Liver (tissue), 9 donors: Measurements from ENCODE around the gene SCUBE1. TPM values are rescaled to one million over a fixed set of nuclear protein-coding genes. Genes with fewer than 3 reads are reported as not detected.

Source experiments
- DNase-seq: peaks from one replicate; pipeline ENCODE4 v3.0.0-alpha.2; 2017; ENCODE audit warnings: low spot score
- H3K27ac ChIP-seq, 2 donors: one replicate each; pipeline ENCODE4 v1.7.0; 2013; ENCODE audit warnings: inconsistent platforms in 2 of 2, low read length in 2 of 2, control low read depth in 1 of 2, low read depth in 1 of 2, mild to moderate bottlenecking in 1 of 2
- H3K27me3 ChIP-seq, 4 donors: one replicate each; pipeline versions ENCODE4 v1.6.1 to v1.7.0; 2013; ENCODE audit warnings: low read length in 3 of 4, inconsistent platforms in 1 of 4, mild to moderate bottlenecking in 1 of 4, moderate library complexity in 1 of 4; ENCODE audit not compliant: control insufficient read depth in 4 of 4, insufficient read depth in 4 of 4
- H3K36me3 ChIP-seq, 4 donors: one replicate each; pipeline versions ENCODE4 v1.6.1 to v1.7.0; 2013; ENCODE audit warnings: low read length in 3 of 4, mild to moderate bottlenecking in 3 of 4, low read depth in 1 of 4, moderate library complexity in 1 of 4; ENCODE audit not compliant: control insufficient read depth in 4 of 4, insufficient read depth in 3 of 4
- H3K4me1 ChIP-seq, 4 donors: one replicate each; pipeline versions ENCODE4 v1.6.1 to v1.7.0; 2013; ENCODE audit warnings: low read length in 3 of 4, mild to moderate bottlenecking in 3 of 4, moderate library complexity in 1 of 4; ENCODE audit not compliant: control insufficient read depth in 4 of 4, insufficient read depth in 4 of 4
- H3K4me3 ChIP-seq, 3 donors: one replicate each; pipeline versions ENCODE4 v1.6.1 to v1.7.0; 2013; ENCODE audit warnings: low read length in 3 of 3, control low read depth in 1 of 3, low read depth in 1 of 3, mild to moderate bottlenecking in 1 of 3
- H3K9ac ChIP-seq, 2 donors: one replicate each; pipeline ENCODE4 v1.7.0; 2013; ENCODE audit warnings: low read length in 2 of 2, mild to moderate bottlenecking in 2 of 2, moderate library complexity in 2 of 2, control low read depth in 1 of 2, low read depth in 1 of 2
- H3K9me3 ChIP-seq, 4 donors: one replicate each; pipeline versions ENCODE4 v1.6.1 to v1.7.0; 2013; ENCODE audit warnings: low read length in 3 of 4; ENCODE audit not compliant: control insufficient read depth in 4 of 4
- ATF3 ChIP-seq: IDR thresholded peaks from 2 replicates; pipeline ENCODE4 v1.6.1; 2016; ENCODE audit warnings: antibody characterized with exemption
- EGR1 ChIP-seq, 2 donors: IDR thresholded peaks; 2 replicates each; pipeline ENCODE4 v1.6.1; 2016 to 2018; ENCODE audit warnings: antibody characterized with exemption in 2 of 2, low read depth in 2 of 2
- FOXA1 ChIP-seq: IDR thresholded peaks from 2 replicates; pipeline ENCODE4 v1.6.1; 2016; ENCODE audit warnings: antibody characterized with exemption
- FOXA2 ChIP-seq: IDR thresholded peaks from 2 replicates; pipeline ENCODE4 v1.6.1; 2016; ENCODE audit warnings: antibody characterized with exemption
- GABPA ChIP-seq, 2 donors: IDR thresholded peaks in 1 of 2; conservative IDR thresholded peaks in 1 of 2; 2 replicates each; pipeline ENCODE4 v1.6.1; 2016; ENCODE audit warnings: antibody characterized with exemption in 2 of 2, mild to moderate bottlenecking in 1 of 2, moderate library complexity in 1 of 2
- HNF4A ChIP-seq, 2 donors: conservative IDR thresholded peaks; 2 replicates each; pipeline ENCODE4 v1.6.1; 2016; ENCODE audit warnings: antibody characterized with exemption in 2 of 2, mild to moderate bottlenecking in 2 of 2
- HNF4G ChIP-seq: IDR thresholded peaks from 2 replicates; pipeline ENCODE4 v1.6.1; 2016; ENCODE audit warnings: antibody characterized with exemption
- JUND ChIP-seq, 2 donors: IDR thresholded peaks; 2 replicates each; pipeline ENCODE4 v1.6.1; 2016; ENCODE audit warnings: antibody characterized with exemption in 2 of 2
- MAX ChIP-seq: IDR thresholded peaks from 2 replicates; pipeline ENCODE4 v1.6.1; 2016; ENCODE audit warnings: antibody characterized with exemption
- NR2F2 ChIP-seq: IDR thresholded peaks from 2 replicates; pipeline ENCODE4 v1.6.1; 2016; ENCODE audit warnings: antibody characterized with exemption
- RAD21 ChIP-seq, 2 donors: IDR thresholded peaks; 2 replicates each; pipeline ENCODE4 v1.6.1; 2016; ENCODE audit warnings: antibody characterized with exemption in 2 of 2, mild to moderate bottlenecking in 2 of 2
- REST ChIP-seq: IDR thresholded peaks from 2 replicates; pipeline ENCODE4 v1.6.1; 2016; ENCODE audit warnings: antibody characterized with exemption, mild to moderate bottlenecking
- RXRA ChIP-seq, 2 donors: IDR thresholded peaks; 2 replicates each; pipeline ENCODE4 v1.6.1; 2017 to 2018; ENCODE audit warnings: antibody characterized with exemption in 2 of 2, mild to moderate bottlenecking in 1 of 2
- SP1 ChIP-seq: IDR thresholded peaks from 2 replicates; pipeline ENCODE4 v1.6.1; 2018; ENCODE audit warnings: antibody characterized with exemption, mild to moderate bottlenecking
- TAF1 ChIP-seq: conservative IDR thresholded peaks from 2 replicates; pipeline ENCODE4 v1.6.1; 2016; ENCODE audit warnings: antibody characterized with exemption, mild to moderate bottlenecking
- ZBTB33 ChIP-seq: IDR thresholded peaks from 2 replicates; pipeline ENCODE4 v1.6.1; 2016; ENCODE audit warnings: antibody characterized with exemption
- WGBS: extraction: QIAGEN DNeasy Blood & Tissue Kit; methylation state at CpG from one replicate; pipeline ENCODE4 v1.1.7; 2013; 5-methylcytosine and 5-hydroxymethylcytosine counted together
- polyA plus RNA-seq, 2 donors: library from polyadenylated mRNA; stranded (reverse) in 1 of 2; unstranded in 1 of 2; fragments of 200-250 nt in 1 of 2; fragments of >200 nt in 1 of 2; fragmentation: Nextera tagmentation in 1 of 2; extraction: Ambion mirVana in 1 of 2; gene quantifications; one replicate each; pipeline versions ENCODE4 v1.2.1 to v1.2.3, GENCODE V29; 2013 to 2015
- total RNA-seq, 2 donors: library from RNA; depleted of rRNA; stranded (reverse); fragments of >200 nt; gene quantifications; one replicate each; pipeline ENCODE4 v1.2.3, GENCODE V29; 2014
- TF ChIP-seq, protein P1 (sequence below): fragments of 150-350 bp; IDR thresholded peaks from 2 replicates; pipeline ENCODE4 v1.5.1; 2017; ENCODE audit warnings: improper control_type of control experiment, low read depth, low read length; ENCODE audit not compliant: missing input control
- donor health status: healthy.
- donor health status: healthy.
- donor health status: healthy.
- donor health status: healthy.
- donor health status: healthy.

SCUBE1 gene
- total and polyA plus RNA-seq, 4 donors = 0.07 to 0.46 (median 0.08) TPM; not detected in 1

- H3K36me3 ChIP-seq = no peaks in the 10 kb centered on the region
- H3K27me3 ChIP-seq = no peaks in the 10 kb centered on the region
- peak overlapping the region in 1 of 2 donors; percentile 5 for H3K9ac ChIP-seq
- H3K9me3 ChIP-seq = no peaks in the 10 kb centered on the region
- DNase-seq = no peak
- peaks cover 16 to 55% (median 35%) of the 10 kb centered on the region in 4 donors for H3K4me1 ChIP-seq
- WGBS = 52% methylated on average over 7 of the region's 7 CpGs
- no peak overlapping the region for H3K4me3 ChIP-seq
- H3K27ac ChIP-seq = peak overlapping the region; percentile 94 to 96
- TF ChIP-seq SP1 = no peak
- peak; percentile 61 to 79 for TF ChIP-seq HNF4A (conservative IDR thresholded peaks at IDR 0.05)
- no peak for TF ChIP-seq REST
- TF ChIP-seq, protein P1, sequence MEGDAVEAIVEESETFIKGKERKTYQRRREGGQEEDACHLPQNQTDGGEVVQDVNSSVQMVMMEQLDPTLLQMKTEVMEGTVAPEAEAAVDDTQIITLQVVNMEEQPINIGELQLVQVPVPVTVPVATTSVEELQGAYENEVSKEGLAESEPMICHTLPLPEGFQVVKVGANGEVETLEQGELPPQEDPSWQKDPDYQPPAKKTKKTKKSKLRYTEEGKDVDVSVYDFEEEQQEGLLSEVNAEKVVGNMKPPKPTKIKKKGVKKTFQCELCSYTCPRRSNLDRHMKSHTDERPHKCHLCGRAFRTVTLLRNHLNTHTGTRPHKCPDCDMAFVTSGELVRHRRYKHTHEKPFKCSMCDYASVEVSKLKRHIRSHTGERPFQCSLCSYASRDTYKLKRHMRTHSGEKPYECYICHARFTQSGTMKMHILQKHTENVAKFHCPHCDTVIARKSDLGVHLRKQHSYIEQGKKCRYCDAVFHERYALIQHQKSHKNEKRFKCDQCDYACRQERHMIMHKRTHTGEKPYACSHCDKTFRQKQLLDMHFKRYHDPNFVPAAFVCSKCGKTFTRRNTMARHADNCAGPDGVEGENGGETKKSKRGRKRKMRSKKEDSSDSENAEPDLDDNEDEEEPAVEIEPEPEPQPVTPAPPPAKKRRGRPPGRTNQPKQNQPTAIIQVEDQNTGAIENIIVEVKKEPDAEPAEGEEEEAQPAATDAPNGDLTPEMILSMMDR = no peak
Observed at GRCh38 chr22:43239193-43239780, 103.9 kb downstream of the SCUBE1 start.

DNA sequence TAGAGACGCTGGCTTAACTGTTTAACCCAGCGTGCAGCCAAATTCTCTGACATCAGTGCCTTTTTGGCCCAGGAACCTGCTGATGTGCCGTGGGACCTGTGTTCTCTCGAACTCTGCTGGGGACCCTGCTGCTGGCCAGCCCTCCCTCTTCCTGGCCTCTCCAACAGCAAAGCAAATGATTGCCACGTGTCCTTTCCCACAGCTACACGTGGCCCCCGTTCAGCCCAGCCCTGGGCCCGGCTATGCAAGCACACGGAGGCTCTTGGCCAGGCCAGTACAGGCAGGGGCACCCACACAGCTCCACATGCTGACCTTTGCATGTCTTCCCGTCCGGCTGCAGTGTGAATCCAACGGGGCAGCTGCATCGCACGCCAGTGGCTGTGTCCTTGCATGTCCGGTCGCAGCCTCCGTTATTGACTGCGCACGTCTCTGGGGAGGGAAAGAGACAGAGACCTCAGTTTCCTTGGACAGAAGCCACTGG lies 104.6 kb downstream of the SCUBE1 start:
- peak overlapping the region in 1 of 2 donors; percentile 78 for H3K9ac ChIP-seq
- H3K36me3 ChIP-seq = no peaks in the 10 kb centered on the region
- H3K4me3 ChIP-seq = no peak overlapping the region
- H3K4me1 ChIP-seq = peaks cover 18 to 62% (median 40%) of the 10 kb centered on the region in 4 donors
- no peaks in the 10 kb centered on the region for H3K27me3 ChIP-seq
- DNase-seq = no peak
- 31% methylated on average over 19 of the region's 19 CpGs for WGBS
- no peaks in the 10 kb centered on the region for H3K9me3 ChIP-seq
- peak overlapping the region; percentile 94 to 96 for H3K27ac ChIP-seq
- TF ChIP-seq SP1 = peak; percentile 81
- TF ChIP-seq ZBTB33 = no peak
- TF ChIP-seq EGR1 (IDR thresholded peaks at IDR 0.05; ENCODE audit: low read depth in 2 of 2) = peak in 1 of 2 donors; percentile 62
- TF ChIP-seq RAD21 (IDR thresholded peaks at IDR 0.05) = no peak
- TF ChIP-seq TAF1 = no peak
- peak; percentile 60 for TF ChIP-seq ATF3
- peak; percentile 85 to 99 for TF ChIP-seq RXRA (IDR thresholded peaks at IDR 0.05)
- TF ChIP-seq HNF4G = no peak
- TF ChIP-seq HNF4A (conservative IDR thresholded peaks at IDR 0.05) = peak; percentile 53 to 92
- peak; percentile 76 for TF ChIP-seq REST
- peak in 1 of 2 donors; percentile 38 for TF ChIP-seq GABPA (IDR thresholded peaks at IDR 0.05 in 1 of 2, conservative IDR thresholded peaks at IDR 0.05 in 1 of 2)
- peak in 1 of 2 donors; percentile 54 for TF ChIP-seq JUND (IDR thresholded peaks at IDR 0.05)
- peak; percentile 58 for TF ChIP-seq FOXA2
- TF ChIP-seq FOXA1 = peak; percentile 78
- TF ChIP-seq MAX = peak; percentile 99
- TF ChIP-seq, protein P1 = no peak
- TF ChIP-seq NR2F2 = peak; percentile 86
